GM04503 (cell line): ENCODE measurements around the gene LONRF3.
"Not testable (repeated sequence)": the region's sequence is repeated elsewhere in the genome, so short reads cannot be mapped to it uniquely, and the experiment has no call there.

Source experiments
- DNase-seq: peaks from one replicate; pipeline ENCODE4 v3.0.0-alpha.2; 2012; ENCODE audit warnings: low read depth

The LONRF3 gene

GRCh38 chrX:118988911-118989310 lies 14.5 kb downstream of the LONRF3 start:
- no peak for DNase-seq

- no peak for DNase-seq
These were observed 15.5 kb downstream of the LONRF3 start for GRCh38 chrX:118989886-118990285.

- DNase-seq: no peak
These were observed 16.3 kb downstream of the LONRF3 start for GRCh38 chrX:118990512-118991227.

GRCh38 chrX:118992441-118993121 lies 18.2 kb downstream of the LONRF3 start:
- not testable (repeated sequence) for DNase-seq

- no peak for DNase-seq
These were observed 29.0 kb downstream of the LONRF3 start for GRCh38 chrX:119003462-119003861.

GRCh38 chrX:119004920-119005524 lies 30.6 kb downstream of the LONRF3 start:
- DNase-seq: no peak

GRCh38 chrX:119007189-119007770 lies 32.9 kb downstream of the LONRF3 start:
- DNase-seq: no peak

GRCh38 chrX:119008110-119008744 lies 33.8 kb downstream of the LONRF3 start:
- no peak for DNase-seq

GRCh38 chrX:119009071-119009470 lies 34.7 kb downstream of the LONRF3 start:
- DNase-seq: no peak

- no peak for DNase-seq
These were observed 36.1 kb downstream of the LONRF3 start for GRCh38 chrX:119010491-119010890.

- DNase-seq: no peak
These were observed 38.7 kb downstream of the LONRF3 start for GRCh38 chrX:119013164-119013563.

GRCh38 chrX:119015407-119016237 lies 41.2 kb downstream of the LONRF3 start:
- DNase-seq: peak; percentile 23

GRCh38 chrX:119017077-119017476 lies 42.7 kb downstream of the LONRF3 start:
- DNase-seq: no peak

GRCh38 chrX:119025900-119026299 lies 51.5 kb downstream of the LONRF3 start:
- DNase-seq: no peak

- not testable (repeated sequence) for DNase-seq
These were observed 51.9 kb downstream of the LONRF3 start for GRCh38 chrX:119026344-119026743.

GRCh38 chrX:119027960-119028732 lies 53.7 kb downstream of the LONRF3 start:
- DNase-seq: not testable (repeated sequence)

- DNase-seq: no peak
These were observed 54.4 kb downstream of the LONRF3 start for GRCh38 chrX:119028733-119029330.

GRCh38 chrX:119029656-119030055 lies 55.2 kb downstream of the LONRF3 start:
- DNase-seq: not testable (repeated sequence)

GRCh38 chrX:119030990-119031389 lies 56.6 kb downstream of the LONRF3 start:
- no peak for DNase-seq
